Stimulated activated naive CD8-positive, alpha-beta T cell treated with anti-CD3 and anti-CD28 coated beads, Interleukin-15, Interleukin-2, amounts not matched to agents 100 U/mL and 50 U/mL, for 24 hours (primary cell): Measurements from ENCODE around the gene CRYL1.

Experiments
- ATAC-seq: fragments of 150-1000 bp; cut with Tn5 transposase; one replicate; pipeline ENCODE4 v1.10.0; 2021
- DNase-seq: peaks from one replicate; pipeline ENCODE4 v3.0.0; 2021

CRYL1 gene

DNA sequence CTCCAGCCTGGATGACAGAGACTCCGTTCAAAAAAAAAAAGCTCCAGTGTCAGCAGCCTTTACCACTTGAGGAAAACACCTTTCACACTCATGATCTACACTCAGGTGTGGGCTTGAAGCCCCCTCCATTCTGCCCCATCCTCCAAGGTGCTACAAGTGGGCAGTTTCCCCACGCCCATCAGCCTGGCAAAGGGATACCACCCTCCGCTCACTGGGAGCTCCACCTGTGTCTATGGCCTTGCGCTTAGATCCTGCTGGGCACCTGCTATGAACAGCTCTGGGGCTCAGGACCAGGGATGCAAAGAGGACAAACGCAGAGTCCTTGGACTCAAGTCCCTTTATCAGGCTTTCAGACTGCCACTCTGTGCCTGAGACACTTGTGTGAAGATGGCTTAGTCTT lies 127.8 kb downstream of the CRYL1 start:
- DNase-seq (no peak), ATAC-seq (no peak)

- no peak for ATAC-seq
These were observed 130.4 kb downstream of the CRYL1 start for GRCh38 chr13:20395061-20395916.

DNA sequence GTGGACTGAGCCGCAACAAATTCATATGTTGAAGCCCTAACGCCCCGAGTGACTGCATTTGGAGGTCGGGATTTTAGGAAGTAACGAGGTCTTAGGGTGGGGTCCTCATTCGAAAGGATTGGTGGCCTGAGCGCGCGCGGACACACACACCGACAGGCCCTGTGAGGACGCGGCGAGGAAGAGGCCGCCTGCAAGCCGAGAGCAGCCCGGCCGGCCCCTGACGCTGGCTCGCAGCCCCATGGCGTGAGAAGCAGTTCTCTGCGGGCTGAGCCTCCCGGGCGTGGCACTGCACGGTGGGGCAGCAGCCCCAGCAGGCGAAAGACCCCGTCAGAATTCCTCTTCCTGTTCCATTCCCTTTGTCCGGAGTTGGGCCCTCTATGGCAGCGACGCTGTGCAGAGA lies 131.2 kb downstream of the CRYL1 start:
- ATAC-seq (no peak), DNase-seq (no peak)

More at GRCh38 chr13:20395061-20395916, 130.4 kb downstream of the CRYL1 start:
- no peak for DNase-seq

DNA sequence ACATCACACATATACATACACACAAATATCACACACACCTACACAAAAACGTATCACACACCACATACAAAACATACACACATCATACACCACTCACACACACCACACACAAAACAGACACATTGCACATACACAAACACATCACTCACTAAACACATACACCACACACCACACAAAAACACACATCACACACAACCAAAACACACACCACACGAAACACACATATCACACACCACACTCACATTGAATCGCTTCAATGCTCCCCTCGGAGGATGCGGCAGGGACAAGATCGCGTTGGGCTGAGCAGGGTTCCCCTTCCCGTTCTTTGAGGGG lies 131.5 kb downstream of the CRYL1 start:
- ATAC-seq = no peak
- DNase-seq = no peak

GRCh38 chr13:20393273-20394168 lies 132.1 kb downstream of the CRYL1 start:
- DNase-seq = no peak
- ATAC-seq = no peak

- DNase-seq = no peak
- ATAC-seq = no peak
These were observed 133.1 kb downstream of the CRYL1 start for GRCh38 chr13:20392530-20392929.

DNA sequence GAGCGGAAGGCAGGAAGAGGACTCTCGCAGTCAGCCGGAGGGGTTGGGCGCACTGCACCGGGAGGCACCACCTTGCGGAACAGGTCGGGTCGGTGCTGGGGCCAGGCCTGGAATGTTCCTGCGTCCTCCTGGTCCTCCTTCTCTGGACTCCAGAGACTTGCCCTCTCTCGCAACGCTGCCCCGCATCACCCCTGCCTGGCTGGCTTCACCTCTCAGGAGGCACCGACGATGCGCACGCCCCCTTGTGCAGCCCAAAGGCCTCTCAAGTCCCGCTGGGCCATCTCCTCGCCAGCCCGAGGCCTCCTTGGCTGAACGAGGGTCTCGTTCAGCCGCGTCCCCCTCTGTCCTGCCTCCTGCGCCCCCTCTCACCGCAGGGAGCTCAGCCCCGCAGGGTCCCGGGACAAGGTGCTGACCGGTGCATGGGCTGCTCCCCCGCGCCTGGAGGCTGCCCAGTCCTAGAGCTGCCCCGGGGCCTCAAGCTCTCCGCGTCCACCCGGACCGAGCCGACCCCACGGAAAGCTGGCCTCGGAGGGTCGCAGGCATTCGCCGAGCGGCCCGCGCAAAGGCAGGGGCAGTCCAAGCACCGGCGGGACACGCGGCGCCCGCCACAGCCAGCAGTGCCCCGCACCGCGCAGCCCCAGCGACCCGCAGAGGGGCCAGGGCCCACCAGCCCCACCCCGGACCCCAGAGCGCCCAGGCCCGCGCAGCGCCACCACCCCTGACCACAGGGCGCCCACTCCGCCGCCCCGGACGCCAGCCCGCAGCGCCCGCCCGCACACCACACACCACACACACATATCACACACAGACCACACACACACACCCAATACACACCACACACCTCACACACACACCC lies 133.8 kb downstream of the CRYL1 start:
- ATAC-seq = no peak
- DNase-seq = no peak

DNA sequence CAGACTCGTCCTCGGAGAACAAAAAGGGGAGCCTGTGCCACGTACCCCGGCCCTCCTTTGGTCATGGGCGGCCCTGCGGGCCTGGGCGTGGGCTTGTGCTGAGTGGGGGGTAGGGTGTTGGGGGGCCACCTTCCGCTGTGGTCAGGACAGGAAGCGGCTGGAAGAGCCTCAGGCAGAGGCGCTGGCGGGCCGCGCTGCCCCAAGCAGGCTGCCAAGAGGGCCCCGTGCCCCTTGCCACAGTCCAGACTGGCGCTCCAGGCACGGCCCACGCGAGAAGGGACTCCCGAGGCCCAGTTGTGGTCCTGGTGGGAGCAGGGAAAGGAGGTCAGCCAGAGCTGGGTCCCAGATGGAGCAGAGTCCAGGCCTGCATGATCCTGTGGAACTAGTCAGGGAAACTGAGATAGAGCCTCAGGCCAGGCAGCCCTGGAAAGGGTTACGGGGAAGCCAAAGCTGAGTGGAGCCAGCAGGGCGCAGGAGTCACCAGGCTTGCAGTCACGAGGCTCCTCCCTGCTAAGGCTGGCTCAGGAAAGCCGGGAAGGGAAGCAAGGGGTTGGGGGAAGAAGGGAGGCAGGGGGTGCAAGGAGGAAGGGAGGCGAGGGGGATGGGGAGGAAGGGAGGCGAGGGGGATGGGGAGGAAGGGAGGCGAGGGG lies 135.0 kb downstream of the CRYL1 start:
- DNase-seq = no peak
- ATAC-seq = no peak

DNA sequence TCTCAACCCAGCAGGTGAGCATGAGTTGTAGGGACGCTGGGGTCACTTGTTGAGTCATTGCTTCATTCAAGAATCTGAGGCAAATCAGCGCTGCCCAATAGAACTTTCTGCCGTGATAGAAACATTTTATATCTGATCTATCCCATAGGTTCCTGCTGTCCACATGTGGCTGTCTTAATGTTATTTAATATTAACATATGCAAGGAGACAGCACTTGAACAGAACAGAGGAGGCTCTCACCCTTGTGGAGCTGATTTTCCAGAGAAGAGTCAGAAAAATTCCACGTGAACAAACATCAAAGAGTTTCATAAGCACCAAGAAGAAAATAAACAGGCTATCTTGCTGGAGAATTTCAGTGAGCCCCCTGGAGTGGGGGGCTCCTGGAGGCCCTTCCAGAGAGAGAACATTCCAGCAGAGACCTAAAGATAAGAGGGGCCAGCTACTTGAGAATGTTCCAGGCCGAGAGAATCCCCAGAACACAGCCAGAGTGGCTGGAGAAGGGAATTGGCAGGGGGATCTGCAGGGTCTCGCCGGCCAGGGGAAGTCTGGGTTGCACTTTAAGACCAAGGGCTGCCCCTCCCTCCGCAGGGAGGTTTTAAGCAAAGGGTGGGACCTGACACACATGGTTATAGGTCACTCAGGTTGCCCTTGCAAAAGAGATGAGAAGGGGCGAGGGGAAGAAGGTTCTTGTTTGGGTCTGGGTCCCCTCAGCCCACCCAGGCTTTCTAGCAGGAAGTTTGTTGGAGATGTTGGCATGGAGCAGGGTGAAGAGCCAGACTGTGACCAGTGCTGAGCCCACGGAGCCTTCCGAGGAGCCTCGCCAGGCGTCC lies 135.7 kb downstream of the CRYL1 start:
- no peak for ATAC-seq
- DNase-seq = no peak

- ATAC-seq (no peak), DNase-seq (no peak)
These were observed 137.5 kb downstream of the CRYL1 start for GRCh38 chr13:20388184-20388583.

GRCh38 chr13:20387441-20387971 lies 138.2 kb downstream of the CRYL1 start:
- no peak for DNase-seq
- ATAC-seq = no peak

DNA sequence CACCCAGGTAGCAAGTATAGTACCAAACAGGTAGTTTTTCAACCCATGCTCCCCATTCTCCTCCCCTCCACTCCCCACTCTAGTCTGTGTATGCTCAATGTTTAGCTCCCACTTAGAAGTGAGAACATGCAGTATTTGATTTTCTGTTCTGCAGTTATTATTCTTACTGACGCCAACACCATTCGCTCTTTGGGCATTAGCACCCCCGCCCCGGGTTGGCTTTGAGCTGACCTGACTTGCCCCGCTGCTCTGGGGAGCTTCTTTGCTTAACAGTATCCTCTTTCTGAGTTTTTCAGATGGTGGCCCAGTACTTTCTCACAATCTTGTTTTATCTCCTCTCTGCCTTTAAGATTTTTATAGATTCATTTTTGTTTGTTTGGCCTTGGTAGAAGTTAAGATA lies 138.7 kb downstream of the CRYL1 start:
- DNase-seq (no peak), ATAC-seq (no peak)

DNA sequence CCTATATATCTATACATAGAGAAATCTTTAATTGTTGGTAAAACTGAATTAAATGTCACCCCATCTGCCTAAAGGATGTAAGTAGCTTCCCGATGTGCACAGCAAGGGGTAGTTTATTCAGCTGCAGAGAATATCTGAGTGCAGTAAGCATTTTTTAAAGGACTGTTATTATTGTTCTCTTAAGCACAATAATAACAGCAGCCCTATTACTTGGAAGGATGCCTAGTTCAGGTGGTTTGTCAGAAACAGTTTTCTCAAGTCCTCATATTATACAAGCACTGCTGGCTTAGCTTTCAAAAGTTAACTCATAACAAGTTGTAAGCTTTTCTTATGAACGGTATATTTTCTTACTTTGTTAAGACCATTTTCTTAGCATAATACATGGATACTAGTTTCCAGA lies 142.6 kb downstream of the CRYL1 start:
- ATAC-seq (no peak), DNase-seq (no peak)

DNA sequence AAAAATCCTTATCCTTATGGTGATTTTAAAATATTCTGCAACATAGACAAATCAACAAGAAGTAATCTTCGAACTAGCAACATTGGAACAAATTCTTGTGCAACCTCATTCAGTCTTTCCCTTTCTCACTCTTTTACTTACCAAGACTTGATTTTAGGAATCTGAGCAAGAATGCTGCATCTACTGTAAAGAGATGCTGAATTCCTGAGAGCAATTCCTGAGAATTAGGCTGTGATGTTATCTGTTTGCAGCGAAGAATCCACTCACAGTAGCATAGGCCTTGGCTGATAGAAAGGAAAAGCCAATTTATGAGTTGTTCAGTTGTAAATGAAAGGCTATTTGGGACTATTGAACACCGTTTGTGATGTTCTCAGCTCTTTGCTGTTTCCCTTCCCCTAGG lies 144.3 kb downstream of the CRYL1 start:
- no peak for DNase-seq
- ATAC-seq = no peak

- no peak for ATAC-seq
- no peak for DNase-seq
These were observed 146.9 kb downstream of the CRYL1 start for GRCh38 chr13:20378721-20379120.

- no peak for ATAC-seq
These were observed 147.9 kb downstream of the CRYL1 start for GRCh38 chr13:20377720-20378119.

GRCh38 chr13:20375871-20376270 lies 149.8 kb downstream of the CRYL1 start:
- ATAC-seq (no peak), DNase-seq (no peak)

More at GRCh38 chr13:20377720-20378119, 147.9 kb downstream of the CRYL1 start:
- no peak for DNase-seq

DNA sequence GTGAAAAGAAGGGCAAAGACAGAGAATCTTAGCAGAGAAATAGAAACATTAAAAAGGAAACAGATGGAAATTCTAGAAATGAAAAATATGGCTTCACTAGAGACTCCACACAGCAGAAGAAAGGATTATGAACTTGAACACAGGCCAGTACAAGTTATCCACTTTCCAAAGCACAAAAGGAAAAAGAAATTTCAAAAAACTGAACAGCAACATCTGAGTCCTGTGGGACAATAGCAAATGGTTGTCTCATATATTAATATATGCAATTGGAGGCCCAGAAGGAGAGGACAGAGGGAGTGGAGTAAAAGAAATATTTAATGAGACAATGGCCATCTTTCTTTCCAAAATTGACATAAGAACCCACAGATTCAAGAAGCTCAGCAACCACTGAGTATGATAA lies 151.8 kb downstream of the CRYL1 start:
- ATAC-seq (no peak), DNase-seq (no peak)

GRCh38 chr13:20371825-20372224 lies 153.8 kb downstream of the CRYL1 start:
- ATAC-seq (no peak), DNase-seq (no peak)

DNA sequence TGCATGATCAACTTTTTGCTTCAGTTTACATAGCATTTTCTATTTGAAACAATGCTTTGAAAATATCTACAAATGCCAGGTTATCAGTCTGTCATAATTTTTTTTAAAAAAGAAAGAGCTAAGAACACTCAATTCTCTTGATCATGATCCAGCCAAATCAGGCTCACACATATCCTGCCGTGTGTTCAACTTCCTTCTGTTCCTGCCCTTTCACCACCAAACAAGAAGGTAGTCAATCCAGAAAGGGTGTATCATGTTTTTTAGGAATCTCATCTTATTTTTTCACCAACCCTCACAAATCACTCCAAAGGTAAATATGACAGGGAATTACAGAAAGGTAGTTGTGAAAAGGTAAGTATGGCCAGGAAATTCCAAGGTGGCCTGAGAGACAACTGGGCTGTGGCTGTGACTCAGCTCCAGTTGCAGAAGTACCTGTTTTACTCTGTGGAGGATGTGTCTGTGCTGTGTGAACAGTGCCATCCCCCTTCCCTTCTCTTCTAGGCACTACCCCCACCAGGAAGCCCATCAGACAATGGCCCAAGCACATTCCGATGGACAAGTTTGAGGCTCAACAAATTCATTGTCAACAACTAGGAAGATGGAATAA lies 154.7 kb downstream of the CRYL1 start:
- no peak for DNase-seq
- ATAC-seq = no peak
